Eye (tissue), 1 donor: ENCODE data around the gene LIPA.
"Not testable (repeated sequence)": the region's sequence is repeated elsewhere in the genome, so short reads cannot be mapped to it uniquely, and the experiment has no call there.

Experiments
- DNase-seq: peaks from one replicate; pipeline ENCODE4 v3.0.0-alpha.2; 2015

LIPA gene

DNA sequence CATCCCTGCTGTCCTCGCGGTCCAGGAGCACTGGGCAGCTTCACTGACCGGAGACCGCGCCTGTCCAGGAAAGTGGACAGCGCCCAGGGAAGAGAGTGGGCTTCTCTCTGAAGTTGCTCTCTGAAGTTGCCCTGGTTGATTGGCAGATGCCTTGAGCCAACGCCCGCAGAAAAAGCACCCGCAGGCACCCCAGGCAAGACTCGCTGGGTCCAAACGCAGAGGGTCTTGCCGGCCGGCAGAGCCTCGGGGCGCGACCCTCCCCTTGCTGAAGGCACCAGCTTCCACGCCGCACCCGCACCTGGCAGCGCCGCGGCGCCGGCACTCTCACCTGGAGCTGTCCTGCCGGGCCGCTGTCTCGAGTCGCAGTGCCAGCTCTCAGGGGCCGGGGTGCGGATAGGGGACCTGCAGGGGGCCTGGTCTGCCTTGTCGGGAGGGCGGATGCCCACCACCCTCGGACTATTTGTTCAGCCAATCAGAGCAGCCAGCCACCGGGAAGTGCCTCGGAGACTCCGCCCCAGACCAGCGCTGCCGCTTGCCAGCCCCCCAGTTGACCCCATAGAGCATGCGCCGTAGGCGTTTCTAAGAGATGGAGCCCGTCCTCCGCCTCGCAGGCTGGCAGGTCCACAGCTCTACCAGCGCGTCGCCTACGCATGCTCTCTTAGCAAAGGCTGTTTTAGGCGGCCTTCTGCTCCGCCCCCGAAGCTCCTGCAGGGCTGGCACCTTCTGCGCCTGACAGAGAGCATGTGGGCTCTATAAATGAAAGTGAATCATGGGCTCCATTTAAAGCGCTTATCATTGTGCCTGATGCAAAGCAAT, at the start of gene LIPA:
TSS of gene LIPA (minus strand) at position 367 of the 816 bp plus-strand sequence. CDS start 4,127 bp downstream, outside the sequence.
- DNase-seq: peak; percentile 98

DNA sequence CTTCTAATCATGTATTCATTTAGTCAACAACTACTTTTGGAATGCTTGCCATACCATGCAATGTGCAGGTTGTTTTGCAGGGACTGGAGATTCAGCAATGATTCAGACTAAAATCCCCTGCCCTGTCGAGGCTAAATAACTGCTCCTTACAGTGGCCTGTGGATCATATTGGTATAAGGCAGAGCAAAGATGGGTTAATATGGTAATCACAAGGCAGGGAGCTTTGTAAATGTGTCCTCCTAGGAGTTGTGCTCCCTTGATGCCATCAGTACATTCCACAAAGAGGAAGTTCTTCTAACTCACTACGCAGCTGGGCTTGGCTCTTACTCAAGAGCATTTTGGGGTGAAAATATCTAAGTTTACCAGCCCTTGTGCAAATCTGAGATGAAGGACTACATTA, 49.7 kb upstream of the LIPA start:
- no peak for DNase-seq

- DNase-seq: no peak
Observed at GRCh38 chr10:89299031-89299430, 47.5 kb upstream of the LIPA start.

GRCh38 chr10:89297791-89298190, 46.2 kb upstream of the LIPA start:
- no peak for DNase-seq

DNA sequence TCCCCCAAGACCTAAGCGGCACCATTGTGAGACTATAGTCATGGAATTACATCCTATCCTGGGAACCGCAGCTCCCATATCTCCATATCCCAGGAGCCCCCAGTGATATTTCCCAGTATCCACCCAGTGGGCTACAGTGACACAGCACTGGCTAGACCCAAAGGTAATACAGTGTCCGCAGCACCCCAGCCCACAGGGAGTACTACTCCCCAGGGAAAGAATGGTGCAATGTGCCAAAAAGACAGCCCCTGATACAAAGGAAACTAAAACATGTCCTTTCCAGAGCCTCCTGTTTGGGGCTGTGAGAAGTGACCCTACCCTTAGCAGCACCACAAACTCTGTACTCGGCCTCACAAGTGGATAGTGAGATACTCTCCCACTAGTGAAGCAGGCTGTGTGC, 45.8 kb upstream of the LIPA start:
- no peak for DNase-seq

- no peak for DNase-seq
Observed at GRCh38 chr10:89296220-89296648, 44.7 kb upstream of the LIPA start.

DNA sequence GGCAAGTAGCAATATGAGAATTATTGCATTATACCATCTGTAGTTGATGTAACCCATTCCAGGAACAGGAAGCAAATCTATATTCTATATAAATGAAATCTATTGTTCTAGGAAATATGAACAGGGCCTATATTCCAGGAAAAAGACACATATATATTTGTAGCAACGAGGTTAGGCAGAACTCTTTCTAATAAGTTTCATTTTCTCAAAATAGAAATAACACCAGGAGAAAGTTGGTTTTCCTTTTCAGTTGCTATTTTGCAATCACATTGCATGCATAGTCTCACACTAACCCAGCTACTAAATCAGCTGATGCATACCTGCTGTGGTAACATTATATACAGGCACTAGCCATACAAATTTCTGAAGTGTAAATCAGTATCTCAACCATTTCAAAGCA, 44.0 kb upstream of the LIPA start:
- DNase-seq: no peak

- DNase-seq: no peak
Observed at GRCh38 chr10:89294721-89295239, 43.2 kb upstream of the LIPA start.

GRCh38 chr10:89285303-89285702, 33.7 kb upstream of the LIPA start:
- DNase-seq: not testable (repeated sequence)

GRCh38 chr10:89284711-89285110, 33.1 kb upstream of the LIPA start:
- DNase-seq: not testable (repeated sequence)

GRCh38 chr10:89283936-89284475, 32.4 kb upstream of the LIPA start:
- peak; percentile 82 for DNase-seq

- peak; percentile 77 for DNase-seq
Observed at GRCh38 chr10:89283025-89283935, 31.7 kb upstream of the LIPA start.

GRCh38 chr10:89281606-89282395, 30.2 kb upstream of the LIPA start:
- no peak for DNase-seq

GRCh38 chr10:89280508-89280907, 28.9 kb upstream of the LIPA start:
- no peak for DNase-seq

- no peak for DNase-seq
Observed at GRCh38 chr10:89279421-89279869, 27.9 kb upstream of the LIPA start.

DNA sequence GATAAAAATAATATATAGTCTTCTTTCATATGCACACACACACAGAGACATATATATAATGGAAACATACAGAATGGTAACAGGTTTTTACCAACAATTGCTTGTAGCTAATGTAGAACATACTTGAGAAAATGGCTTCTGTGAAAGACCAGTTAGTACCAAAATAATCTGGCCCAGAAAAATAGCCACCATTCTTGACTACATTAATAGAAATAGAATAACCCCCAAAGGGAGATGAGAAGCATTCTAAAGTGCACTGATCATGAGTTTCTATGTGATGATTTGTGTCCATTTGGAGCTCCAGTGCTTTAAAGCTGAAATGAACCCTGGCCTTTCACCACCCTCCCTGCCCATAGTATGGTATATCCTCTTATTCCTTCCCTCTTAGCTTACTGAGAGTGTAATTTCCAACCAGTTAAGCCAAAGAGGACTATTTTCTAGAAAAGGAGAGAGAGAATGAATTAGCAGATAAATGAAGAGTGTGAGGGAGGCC, 27.4 kb upstream of the LIPA start:
- no peak for DNase-seq

DNA sequence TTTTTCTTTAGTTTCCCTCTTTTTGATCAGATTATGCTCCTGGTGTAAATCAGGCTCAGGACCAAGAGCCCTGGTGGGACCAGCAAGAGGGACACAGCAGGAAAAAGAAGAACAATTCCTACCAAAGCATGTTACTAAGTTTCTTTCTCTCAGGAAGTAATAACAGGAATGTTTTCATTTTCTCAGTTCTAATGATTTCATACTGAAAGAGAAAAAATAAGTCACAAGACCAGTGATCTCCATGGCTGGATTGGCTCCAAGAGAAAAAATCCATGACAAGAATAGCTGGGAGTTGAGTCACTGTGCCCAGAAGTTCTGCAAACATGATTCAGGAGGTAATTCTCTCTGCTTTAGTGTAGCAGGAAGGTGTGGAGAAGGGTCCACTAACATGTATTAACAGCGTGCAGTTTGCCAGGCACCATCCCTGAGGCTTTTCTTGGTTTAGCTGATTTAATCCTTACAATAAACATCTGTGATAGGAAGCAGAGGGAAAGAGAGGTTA, 26.5 kb upstream of the LIPA start:
- DNase-seq: peak; percentile 78

DNA sequence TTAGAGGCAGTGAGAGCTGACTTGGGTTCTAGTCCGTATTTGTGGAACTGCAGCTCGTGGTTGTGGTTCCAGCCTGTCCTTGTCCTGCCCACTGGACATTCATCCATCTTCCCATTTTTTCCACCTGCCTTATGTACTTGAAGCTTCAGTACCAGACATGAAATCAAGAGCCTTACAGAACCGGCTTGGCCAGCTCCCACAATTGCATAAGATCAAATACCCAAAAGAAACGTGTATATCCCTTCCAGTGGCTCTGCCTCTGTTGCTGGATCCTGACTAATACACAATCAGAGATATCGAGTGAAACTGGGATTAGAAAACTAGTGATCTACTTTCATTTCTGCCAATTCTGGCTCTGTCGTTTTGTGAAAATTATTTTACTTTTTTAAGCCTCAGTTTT, 23.8 kb upstream of the LIPA start:
- no peak for DNase-seq

DNA sequence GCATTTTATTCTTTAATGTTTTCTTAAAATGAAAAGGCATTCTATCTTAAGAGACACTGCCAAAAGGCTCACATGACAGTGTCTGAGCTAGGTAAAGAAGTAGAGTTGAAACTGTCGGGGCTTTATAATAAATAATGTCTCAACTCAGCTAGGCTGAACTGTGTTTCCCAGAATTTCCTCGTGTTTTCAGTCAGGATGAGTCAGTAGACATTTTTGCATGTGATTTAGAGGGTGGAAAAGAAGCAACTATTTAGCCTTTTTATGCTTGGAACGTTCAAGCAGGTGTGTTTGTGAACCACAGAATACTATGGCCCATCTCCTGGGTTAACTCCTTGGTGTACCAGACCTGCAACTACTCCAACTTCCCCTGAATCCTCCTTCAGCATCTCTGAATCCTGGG, 23.4 kb upstream of the LIPA start:
- DNase-seq: no peak

DNA sequence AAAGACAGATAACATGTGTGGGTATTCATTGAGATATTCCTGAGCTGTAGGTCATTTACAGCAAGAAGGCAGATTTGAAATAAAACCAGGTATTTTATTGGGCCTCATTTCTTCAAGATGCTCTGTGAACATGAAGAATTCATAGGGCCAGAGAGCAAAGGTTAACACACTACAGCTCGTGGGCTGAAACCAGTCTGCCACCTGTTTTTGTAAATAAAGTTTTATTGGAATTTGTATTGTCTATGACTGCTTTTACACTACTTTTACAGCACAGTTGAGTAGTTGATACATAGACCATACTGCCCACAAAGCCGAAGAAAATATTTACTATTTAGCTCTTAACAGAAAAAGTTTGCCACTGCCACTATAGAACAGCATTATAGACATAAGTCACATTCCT, 22.1 kb upstream of the LIPA start:
- DNase-seq: no peak

DNA sequence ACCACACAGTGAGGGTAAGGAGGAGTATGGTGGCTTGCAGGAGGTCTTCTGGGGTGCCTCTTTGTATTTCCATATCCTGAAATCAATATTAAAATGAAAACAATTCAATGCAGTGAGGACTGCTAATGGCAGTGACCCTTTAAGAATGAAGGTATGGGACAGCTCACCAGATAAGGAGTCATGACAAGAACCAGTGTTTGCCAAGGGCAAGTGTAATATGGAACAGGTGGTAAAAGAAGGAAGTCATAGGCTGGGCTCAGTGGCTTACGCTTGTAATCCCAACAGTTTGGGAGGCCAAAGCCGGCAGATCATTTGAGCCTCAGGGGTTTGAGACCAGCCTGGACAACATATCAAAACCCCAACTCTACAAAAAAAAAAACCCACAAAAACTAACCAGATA, 20.0 kb upstream of the LIPA start:
- no peak for DNase-seq

DNA sequence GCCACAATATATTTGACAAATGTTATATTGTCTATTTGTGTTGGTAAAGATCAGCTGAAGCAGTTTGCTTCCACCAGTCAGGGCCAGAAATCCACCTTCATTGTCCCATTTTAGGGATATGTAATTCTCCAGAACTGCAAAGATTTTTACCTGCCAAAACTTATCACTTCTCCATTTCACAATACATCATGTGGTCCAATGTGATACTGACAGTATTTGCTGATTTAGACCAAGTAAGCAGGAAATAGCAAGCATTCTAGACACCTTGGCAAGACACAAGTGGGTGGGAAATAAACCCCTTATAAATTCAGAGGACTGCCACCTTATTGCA, 18.5 kb upstream of the LIPA start:
- no peak for DNase-seq
